ENCODE data around the gene OR2L2.
"Not testable (repeated sequence)": the region's sequence is repeated elsewhere in the genome, so short reads cannot be mapped to it uniquely, and the experiment has no call there.

The OR2L2 gene

DNA sequence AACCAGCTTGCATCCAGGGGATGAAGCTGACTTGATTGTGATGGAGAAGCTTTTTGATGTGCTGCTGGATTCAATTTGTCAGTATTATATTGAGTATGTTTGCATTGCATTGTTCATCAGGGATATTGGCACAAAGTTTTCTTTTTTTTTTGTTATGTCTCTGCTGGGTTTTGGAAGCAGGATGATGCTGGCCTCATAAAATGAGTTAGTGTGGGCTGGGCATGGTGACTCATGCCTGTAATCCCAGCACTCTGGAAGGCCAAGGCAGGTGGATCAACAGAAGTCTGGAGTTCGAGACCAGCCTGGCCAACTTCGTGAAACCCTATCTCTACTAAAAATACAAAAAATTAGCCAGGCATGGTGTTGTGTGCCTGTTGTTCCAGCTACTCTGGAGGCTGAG is 25.4 kb downstream of the OR2L2 start:
- peaks cover 82% of the 10 kb centered on the region for H3K9me3 ChIP-seq (ENCODE audit: insufficient read depth, low read depth, low read length)
- no peak overlapping the region for H3K27ac ChIP-seq (ENCODE audit: low read length)
- no peak overlapping the region for H3K4me3 ChIP-seq (ENCODE audit: low read length)
- H3K27me3 ChIP-seq (ENCODE audit: insufficient read depth, low read length): no peaks in the 10 kb centered on the region
- no peaks in the 10 kb centered on the region for H3K36me3 ChIP-seq (ENCODE audit: insufficient read depth, low read depth, low read length)
- no peaks in the 10 kb centered on the region for H3K4me1 ChIP-seq (ENCODE audit: insufficient read depth, low read length)
- no peak overlapping the region for H3K9ac ChIP-seq (ENCODE audit: low read depth, low read length)

- no peak overlapping the region for H3K4me3 ChIP-seq (ENCODE audit: low read length)
Measured at GRCh38 chr1:248065071-248065470, 35.2 kb downstream of the OR2L2 start.

GRCh38 chr1:248065604-248066003 is 35.7 kb downstream of the OR2L2 start:
- Histone ChIP-seq H3K4me3 (ENCODE audit: low read length) (no peak overlapping the region), H3K27me3 (ENCODE audit: insufficient read depth, low read length) (no peaks in the 10 kb centered on the region), H3K9ac (ENCODE audit: low read depth, low read length) (no peak overlapping the region), H3K4me1 (ENCODE audit: insufficient read depth, low read length) (no peaks in the 10 kb centered on the region), H3K27ac (ENCODE audit: low read length) (no peak overlapping the region), H3K36me3 (ENCODE audit: insufficient read depth, low read depth, low read length) (no peaks in the 10 kb centered on the region), H3K9me3 (ENCODE audit: insufficient read depth, low read depth, low read length) (peaks cover 61% of the 10 kb centered on the region)

More at GRCh38 chr1:248065071-248065470, 35.2 kb downstream of the OR2L2 start:
- Histone ChIP-seq H3K27me3 (ENCODE audit: insufficient read depth, low read length) (no peaks in the 10 kb centered on the region), H3K36me3 (ENCODE audit: insufficient read depth, low read depth, low read length) (no peaks in the 10 kb centered on the region), H3K4me1 (ENCODE audit: insufficient read depth, low read length) (no peaks in the 10 kb centered on the region), H3K27ac (ENCODE audit: low read length) (no peak overlapping the region), H3K9ac (ENCODE audit: low read depth, low read length) (no peak overlapping the region), H3K9me3 (ENCODE audit: insufficient read depth, low read depth, low read length) (peaks cover 66% of the 10 kb centered on the region)

- not testable (repeated sequence) for H3K36me3 ChIP-seq (ENCODE audit: insufficient read depth, low read depth, low read length); H3K4me3 ChIP-seq (ENCODE audit: low read length); H3K4me1 ChIP-seq (ENCODE audit: insufficient read depth, low read length); H3K9ac ChIP-seq (ENCODE audit: low read depth, low read length); H3K27me3 ChIP-seq (ENCODE audit: insufficient read depth, low read length); H3K27ac ChIP-seq (ENCODE audit: low read length)
- peaks cover 82% of the 10 kb centered on the region for H3K9me3 ChIP-seq (ENCODE audit: insufficient read depth, low read depth, low read length)
Measured at GRCh38 chr1:248083864-248084263, 54.0 kb downstream of the OR2L2 start.

Measured in iPS-20b (cell line).